SK-N-SH treated with all-trans-retinoic acid at 6 μM for 48 hours (cell line): ENCODE results near the gene PCA3.

Experiments used
- ARNTL ChIP-seq: fragments of 450-650 bp; formaldehyde crosslinking; IDR thresholded peaks from 2 replicates; pipeline ENCODE4 v1.5.0; 2020; ENCODE audit warnings: low read depth, mild to moderate bottlenecking, moderate library complexity, borderline replicate concordance
- CSDC2 ChIP-seq: fragments of 250-450 bp; sonication (Bioruptor Pico); IDR thresholded peaks from 2 replicates; pipeline ENCODE4 v1.5.0; 2020; ENCODE audit warnings: mild to moderate bottlenecking, moderate library complexity
- ESRRG ChIP-seq: fragments of 250-450 bp; sonication (Bioruptor Pico); IDR thresholded peaks from 2 replicates; pipeline ENCODE4 v1.6.1; 2021; ENCODE audit warnings: mild to moderate bottlenecking
- GLIS3 ChIP-seq: fragments of 250-450 bp; sonication (Bioruptor Pico); IDR thresholded peaks from 2 replicates; pipeline ENCODE4 v1.5.0; 2020; ENCODE audit warnings: mild to moderate bottlenecking, moderate library complexity
- OSR1 ChIP-seq: fragments of 250-450 bp; sonication (Bioruptor Pico); IDR thresholded peaks from 2 replicates; pipeline ENCODE4 v1.8.0; 2022; ENCODE audit warnings: moderate library complexity, mild to moderate bottlenecking, inconsistent platforms
- PPARA ChIP-seq: fragments of 250-450 bp; sonication (Bioruptor Pico); IDR thresholded peaks from 2 replicates; pipeline ENCODE4 v1.5.0; 2020; ENCODE audit warnings: mild to moderate bottlenecking, borderline replicate concordance
- RARB ChIP-seq: fragments of 250-450 bp; sonication (Bioruptor Pico); IDR thresholded peaks from 2 replicates; pipeline ENCODE4 v1.8.0; 2021; ENCODE audit warnings: mild to moderate bottlenecking, moderate library complexity
- ZC3H10 ChIP-seq: fragments of 250-450 bp; sonication (Bioruptor Pico); IDR thresholded peaks from 2 replicates; pipeline ENCODE4 v1.5.1; 2021; ENCODE audit warnings: mild to moderate bottlenecking, moderate library complexity
- ZFP30 ChIP-seq: fragments of 450-650 bp; formaldehyde crosslinking; IDR thresholded peaks from 2 replicates; pipeline ENCODE4 v1.5.0; 2022; ENCODE audit warnings: mild to moderate bottlenecking, moderate library complexity
- TF ChIP-seq, protein P1 (sequence below): fragments of 250-450 bp; sonication (Bioruptor Pico); IDR thresholded peaks from 2 replicates; pipeline ENCODE4 v1.8.0; 2021; ENCODE audit warnings: low read depth, mild to moderate bottlenecking, moderate library complexity, borderline replicate concordance
- TF ChIP-seq, protein P2 (sequence below): fragments of 250-450 bp; sonication (Bioruptor Pico); IDR thresholded peaks from 2 replicates; pipeline ENCODE4 v1.5.1; 2020; ENCODE audit warnings: low read depth, mild to moderate bottlenecking, moderate library complexity
- TF ChIP-seq, protein P3 (sequence below): fragments of 250-450 bp; sonication (Bioruptor Pico); IDR thresholded peaks from 2 replicates; pipeline ENCODE4 v1.8.0; 2020; ENCODE audit warnings: mild to moderate bottlenecking, moderate library complexity, borderline replicate concordance
- TF ChIP-seq, protein P4 (sequence below): fragments of 250-450 bp; sonication (Bioruptor Pico); IDR thresholded peaks from 2 replicates; pipeline ENCODE4 v1.5.0; 2020; ENCODE audit warnings: mild to moderate bottlenecking, moderate library complexity

DNA sequence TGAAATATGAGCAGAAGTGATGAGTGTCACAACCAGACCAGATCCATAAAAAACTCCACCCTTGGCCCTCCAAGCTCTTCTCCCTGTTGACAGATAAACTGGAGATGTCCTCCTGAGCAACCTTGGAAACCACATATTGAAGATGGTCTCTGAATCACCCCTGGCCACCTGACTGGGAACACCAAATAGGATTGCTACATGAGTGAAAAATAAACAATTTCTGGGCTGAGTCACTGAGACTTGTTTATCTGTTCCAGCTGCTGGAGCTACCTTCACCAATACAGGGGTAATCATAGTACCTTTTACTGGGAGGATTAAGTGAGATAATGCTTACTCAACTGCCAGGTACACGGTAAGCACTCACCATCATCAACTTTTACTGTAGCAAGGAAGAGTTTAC lies 53.3 kb downstream of the PCA3 start:
- no peak for TF ChIP-seq ARNTL (CRISPR knock-in tag)
- TF ChIP-seq ZFP30 (CRISPR knock-in tag), result no peak
- TF ChIP-seq, protein P1, sequence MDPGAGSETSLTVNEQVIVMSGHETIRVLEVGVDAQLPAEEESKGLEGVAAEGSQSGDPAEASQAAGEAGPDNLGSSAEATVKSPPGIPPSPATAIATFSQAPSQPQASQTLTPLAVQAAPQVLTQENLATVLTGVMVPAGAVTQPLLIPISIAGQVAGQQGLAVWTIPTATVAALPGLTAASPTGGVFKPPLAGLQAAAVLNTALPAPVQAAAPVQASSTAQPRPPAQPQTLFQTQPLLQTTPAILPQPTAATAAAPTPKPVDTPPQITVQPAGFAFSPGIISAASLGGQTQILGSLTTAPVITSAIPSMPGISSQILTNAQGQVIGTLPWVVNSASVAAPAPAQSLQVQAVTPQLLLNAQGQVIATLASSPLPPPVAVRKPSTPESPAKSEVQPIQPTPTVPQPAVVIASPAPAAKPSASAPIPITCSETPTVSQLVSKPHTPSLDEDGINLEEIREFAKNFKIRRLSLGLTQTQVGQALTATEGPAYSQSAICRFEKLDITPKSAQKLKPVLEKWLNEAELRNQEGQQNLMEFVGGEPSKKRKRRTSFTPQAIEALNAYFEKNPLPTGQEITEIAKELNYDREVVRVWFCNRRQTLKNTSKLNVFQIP (CRISPR knock-in tag), result no peak
- TF ChIP-seq, protein P2, sequence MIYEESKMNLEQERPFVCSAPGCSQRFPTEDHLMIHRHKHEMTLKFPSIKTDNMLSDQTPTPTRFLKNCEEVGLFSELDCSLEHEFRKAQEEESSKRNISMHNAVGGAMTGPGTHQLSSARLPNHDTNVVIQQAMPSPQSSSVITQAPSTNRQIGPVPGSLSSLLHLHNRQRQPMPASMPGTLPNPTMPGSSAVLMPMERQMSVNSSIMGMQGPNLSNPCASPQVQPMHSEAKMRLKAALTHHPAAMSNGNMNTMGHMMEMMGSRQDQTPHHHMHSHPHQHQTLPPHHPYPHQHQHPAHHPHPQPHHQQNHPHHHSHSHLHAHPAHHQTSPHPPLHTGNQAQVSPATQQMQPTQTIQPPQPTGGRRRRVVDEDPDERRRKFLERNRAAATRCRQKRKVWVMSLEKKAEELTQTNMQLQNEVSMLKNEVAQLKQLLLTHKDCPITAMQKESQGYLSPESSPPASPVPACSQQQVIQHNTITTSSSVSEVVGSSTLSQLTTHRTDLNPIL (CRISPR knock-in tag), result no peak
- TF ChIP-seq OSR1 (CRISPR knock-in tag), result no peak
- TF ChIP-seq ESRRG (CRISPR knock-in tag), result no peak
- no peak for TF ChIP-seq PPARA (CRISPR knock-in tag)
- TF ChIP-seq, protein P3, sequence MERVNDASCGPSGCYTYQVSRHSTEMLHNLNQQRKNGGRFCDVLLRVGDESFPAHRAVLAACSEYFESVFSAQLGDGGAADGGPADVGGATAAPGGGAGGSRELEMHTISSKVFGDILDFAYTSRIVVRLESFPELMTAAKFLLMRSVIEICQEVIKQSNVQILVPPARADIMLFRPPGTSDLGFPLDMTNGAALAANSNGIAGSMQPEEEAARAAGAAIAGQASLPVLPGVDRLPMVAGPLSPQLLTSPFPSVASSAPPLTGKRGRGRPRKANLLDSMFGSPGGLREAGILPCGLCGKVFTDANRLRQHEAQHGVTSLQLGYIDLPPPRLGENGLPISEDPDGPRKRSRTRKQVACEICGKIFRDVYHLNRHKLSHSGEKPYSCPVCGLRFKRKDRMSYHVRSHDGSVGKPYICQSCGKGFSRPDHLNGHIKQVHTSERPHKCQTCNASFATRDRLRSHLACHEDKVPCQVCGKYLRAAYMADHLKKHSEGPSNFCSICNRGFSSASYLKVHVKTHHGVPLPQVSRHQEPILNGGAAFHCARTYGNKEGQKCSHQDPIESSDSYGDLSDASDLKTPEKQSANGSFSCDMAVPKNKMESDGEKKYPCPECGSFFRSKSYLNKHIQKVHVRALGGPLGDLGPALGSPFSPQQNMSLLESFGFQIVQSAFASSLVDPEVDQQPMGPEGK (CRISPR knock-in tag), result no peak
- TF ChIP-seq RARB (CRISPR knock-in tag), result no peak
- TF ChIP-seq GLIS3 (CRISPR knock-in tag), result no peak
- no peak for TF ChIP-seq CSDC2 (CRISPR knock-in tag)
- TF ChIP-seq, protein P4, sequence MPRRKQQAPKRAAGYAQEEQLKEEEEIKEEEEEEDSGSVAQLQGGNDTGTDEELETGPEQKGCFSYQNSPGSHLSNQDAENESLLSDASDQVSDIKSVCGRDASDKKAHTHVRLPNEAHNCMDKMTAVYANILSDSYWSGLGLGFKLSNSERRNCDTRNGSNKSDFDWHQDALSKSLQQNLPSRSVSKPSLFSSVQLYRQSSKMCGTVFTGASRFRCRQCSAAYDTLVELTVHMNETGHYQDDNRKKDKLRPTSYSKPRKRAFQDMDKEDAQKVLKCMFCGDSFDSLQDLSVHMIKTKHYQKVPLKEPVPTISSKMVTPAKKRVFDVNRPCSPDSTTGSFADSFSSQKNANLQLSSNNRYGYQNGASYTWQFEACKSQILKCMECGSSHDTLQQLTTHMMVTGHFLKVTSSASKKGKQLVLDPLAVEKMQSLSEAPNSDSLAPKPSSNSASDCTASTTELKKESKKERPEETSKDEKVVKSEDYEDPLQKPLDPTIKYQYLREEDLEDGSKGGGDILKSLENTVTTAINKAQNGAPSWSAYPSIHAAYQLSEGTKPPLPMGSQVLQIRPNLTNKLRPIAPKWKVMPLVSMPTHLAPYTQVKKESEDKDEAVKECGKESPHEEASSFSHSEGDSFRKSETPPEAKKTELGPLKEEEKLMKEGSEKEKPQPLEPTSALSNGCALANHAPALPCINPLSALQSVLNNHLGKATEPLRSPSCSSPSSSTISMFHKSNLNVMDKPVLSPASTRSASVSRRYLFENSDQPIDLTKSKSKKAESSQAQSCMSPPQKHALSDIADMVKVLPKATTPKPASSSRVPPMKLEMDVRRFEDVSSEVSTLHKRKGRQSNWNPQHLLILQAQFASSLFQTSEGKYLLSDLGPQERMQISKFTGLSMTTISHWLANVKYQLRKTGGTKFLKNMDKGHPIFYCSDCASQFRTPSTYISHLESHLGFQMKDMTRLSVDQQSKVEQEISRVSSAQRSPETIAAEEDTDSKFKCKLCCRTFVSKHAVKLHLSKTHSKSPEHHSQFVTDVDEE, result no peak
- TF ChIP-seq ZC3H10 (CRISPR knock-in tag), result no peak
